ENCODE results near the gene ATP11B.
"Not testable (repeated sequence)": the region's sequence is repeated elsewhere in the genome, so short reads cannot be mapped to it uniquely, and the experiment has no call there.

ATP11B gene

DNA sequence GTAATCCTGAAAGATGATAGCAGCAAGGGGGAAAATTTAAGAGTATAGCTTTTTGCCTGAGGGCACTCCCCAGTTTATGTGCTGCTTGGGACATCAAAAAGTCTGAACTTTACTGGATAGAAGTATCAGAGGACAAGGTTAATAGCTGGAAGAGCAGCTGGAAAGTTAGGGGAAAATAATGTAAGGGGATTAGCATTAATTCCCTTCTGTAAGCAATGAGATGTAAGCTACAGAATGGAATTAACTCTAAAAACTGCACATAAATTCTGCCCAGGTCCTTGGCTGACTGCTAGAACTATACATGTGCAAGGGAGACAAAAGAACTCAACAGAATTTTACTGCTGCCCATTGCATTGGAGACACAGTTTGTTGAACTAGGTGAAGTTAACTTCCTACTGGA lies 55.6 kb downstream of the ATP11B start:
- no peak for DNase-seq

DNA sequence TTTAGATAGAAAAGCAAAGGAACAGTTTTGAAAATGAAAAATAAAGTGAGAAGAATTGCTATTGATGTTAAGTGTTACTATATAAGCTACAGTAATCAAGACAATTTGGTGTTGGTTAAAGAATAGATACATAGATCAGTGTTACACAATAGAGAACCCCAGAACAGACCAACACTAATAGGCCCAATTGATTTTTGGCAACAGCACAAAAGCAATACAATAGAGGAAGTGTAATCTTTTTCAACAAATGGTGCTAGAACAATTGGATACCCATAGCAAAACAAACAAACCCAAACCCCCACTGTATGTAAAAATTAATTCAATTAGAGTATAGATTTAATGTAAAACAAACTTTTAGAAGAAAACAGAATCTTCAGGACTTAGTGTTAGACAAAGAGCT lies 61.8 kb downstream of the ATP11B start:
- DNase-seq, result no peak

DNA sequence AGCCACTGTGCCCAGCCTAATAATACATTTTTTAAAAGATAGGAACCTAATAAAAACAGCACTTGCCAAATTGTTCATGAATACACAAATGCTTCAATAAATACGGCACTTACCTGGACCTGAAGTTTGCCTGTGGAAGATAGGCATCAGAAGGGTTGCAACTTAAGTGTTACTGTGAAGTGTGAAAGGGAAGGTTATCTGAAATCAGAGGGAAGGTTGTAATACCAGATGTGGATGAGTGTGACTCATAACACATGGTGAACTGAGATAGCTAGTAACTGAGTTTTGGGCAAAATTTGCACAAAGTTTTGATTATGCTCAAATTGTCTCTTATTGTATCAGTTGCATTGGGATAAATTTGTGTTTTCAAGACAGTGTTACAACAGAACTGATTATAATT lies 68.0 kb downstream of the ATP11B start:
- DNase-seq, result no peak

DNA sequence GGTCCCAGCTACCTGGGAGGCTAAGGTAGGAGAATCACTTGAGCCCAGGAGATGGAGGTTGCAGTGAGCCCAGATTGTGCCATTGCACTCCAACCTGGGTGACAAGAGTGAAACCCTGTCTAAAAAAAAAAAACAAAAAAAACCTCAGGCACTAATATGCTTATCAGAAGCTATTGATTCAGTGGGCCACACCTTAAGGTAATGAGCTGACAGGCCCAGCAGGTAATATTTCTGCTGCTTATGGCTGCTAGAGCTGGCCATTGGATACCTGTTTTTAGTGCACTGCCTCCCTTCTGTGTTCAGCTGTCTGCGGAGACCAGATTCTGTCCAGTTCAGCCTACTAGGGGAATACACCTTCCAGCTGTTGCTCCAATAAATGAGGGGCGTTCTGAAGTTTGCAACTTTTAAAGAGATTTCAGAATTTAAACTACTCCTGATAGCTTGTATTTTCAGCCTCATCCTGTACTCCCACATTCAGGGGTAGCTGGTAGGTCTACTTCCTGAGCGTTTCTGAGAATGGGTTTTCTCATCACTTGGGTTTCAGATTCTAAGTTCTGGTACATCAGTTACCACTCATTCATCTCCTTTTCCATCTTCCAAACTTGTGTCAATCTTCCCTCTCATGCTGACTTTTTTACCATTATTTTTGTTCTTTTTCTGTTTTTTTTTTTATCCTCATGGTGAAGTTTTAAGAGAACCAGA lies 69.0 kb downstream of the ATP11B start:
- DNase-seq, result no peak

DNA sequence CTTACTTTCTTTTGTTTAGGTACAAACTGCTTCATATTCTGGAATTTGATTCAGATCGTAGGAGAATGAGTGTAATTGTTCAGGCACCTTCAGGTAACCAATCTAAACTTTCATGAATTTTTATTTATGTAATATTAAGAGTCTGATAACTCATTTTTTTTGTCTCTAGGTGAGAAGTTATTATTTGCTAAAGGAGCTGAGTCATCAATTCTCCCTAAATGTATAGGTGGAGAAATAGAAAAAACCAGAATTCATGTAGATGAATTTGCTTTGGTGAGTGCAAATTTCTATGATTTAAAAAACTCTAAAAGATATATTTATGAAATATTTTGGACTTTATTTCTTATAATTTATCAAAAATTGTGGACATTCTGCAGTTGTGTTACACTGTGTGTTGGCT lies 75.8 kb downstream of the ATP11B start:
- DNase-seq, result no peak

DNA sequence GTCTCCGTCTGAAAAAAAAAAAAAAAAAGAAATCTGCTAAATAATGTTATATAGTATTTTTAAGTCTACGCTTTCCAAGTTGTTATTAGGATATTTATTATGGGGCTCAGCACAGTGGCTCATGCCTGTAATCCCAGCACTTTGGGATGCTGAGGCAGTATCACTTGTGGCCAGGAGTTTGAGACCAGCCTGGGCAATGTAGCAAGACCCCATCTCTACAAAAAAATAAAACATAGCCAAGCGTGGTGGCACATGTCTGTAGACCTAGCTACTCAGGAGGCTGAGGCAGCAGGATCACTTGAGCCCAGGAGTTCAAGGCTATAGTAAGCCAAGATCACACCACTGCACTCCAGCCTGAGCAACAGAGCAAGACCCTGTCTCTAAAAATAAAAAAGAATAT lies 77.6 kb downstream of the ATP11B start:
- not testable (repeated sequence) for DNase-seq

DNA sequence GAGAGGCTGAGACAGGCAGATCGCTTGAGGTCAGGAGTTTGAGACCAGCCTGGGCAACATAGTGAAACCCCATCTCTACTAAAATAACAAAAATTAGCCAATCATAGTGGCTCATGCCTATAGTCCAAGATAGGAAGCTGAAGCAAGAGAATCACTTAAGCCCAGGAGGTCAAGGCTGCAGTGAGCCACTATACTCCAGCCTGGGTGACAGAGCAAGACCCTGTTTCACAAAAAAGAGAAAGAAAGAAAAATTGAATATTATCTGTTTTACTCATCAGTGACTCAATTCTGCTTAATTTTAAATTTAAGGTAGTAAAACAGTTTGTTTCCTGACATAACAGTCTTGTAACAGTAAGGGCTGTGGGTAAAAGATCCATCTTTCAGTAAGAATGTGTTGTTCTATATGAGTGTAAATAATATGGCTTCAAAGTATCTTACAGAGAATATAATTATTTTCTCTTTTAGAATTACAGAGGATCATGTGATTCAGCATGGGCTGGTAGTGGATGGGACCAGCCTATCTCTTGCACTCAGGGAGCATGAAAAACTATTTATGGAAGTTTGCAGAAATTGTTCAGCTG lies 85.8 kb downstream of the ATP11B start:
- no peak for DNase-seq

DNA sequence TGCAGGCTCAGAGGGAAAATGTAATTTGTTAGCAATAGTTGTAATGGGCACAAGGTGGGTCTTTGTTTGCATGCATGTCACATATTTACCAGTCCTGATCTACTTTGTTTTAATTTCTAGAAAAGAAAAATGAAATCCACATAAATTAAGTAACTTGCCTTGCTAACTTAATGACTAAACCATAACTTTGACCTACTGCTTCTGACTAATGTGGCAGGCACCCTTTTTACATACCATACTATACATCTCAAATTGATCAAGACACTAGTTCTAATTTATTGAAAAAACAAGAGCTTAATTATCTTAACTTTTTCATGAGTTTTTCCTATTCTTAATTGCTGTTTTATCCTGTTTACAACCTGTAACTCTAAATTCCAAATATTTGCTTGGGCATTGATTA lies 93.2 kb downstream of the ATP11B start:
- no peak for DNase-seq

DNA sequence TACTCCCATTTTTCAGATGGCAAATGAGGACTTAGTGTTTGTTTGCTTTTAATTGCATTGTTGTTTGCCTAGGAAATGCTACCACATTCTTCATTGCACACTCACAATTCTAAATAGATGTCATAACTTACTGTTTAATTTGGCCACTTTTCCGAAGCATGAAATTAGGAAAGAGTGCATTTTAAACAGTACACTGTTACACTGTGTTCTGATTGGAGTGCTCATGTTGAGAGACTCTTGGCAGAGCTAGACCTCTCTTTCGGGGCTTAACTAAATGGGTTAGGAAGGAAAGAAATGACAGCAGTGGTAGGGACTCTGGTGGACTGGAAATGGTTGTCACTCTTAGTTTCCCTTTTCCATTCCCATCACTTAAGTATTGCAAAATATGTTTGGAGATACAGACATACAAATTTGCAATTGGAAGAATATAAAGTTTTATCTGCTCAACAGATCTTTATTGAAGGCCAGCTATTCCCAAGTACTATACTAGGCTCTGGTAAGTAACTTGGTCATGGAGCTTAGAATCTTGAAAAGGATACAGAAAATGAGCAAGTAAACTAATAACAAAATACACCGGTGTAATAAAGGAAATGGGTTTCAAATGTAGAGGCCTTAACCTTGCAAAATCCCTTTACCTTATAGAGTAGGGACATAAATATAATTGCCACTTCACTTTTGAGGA lies 96.8 kb downstream of the ATP11B start:
- DNase-seq, result no peak

DNA sequence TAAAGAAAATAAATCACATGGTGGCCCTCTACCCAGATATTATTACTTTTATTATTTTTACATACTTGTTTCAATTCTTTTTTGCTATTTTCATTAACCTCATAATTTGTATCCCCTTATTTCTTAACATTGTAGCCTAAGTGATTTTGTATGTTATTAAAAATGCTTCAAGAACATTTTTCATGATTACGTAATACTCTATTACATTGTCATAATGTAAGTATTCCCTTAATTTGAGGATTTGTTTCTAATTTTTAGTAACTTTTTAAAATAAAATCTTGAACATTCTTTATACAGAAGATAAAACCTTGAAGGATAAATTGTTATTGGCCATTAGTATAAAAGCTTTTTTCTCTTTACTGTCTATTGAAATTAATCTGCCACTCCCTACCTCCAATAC lies 98.1 kb downstream of the ATP11B start:
- DNase-seq, result no peak

DNA sequence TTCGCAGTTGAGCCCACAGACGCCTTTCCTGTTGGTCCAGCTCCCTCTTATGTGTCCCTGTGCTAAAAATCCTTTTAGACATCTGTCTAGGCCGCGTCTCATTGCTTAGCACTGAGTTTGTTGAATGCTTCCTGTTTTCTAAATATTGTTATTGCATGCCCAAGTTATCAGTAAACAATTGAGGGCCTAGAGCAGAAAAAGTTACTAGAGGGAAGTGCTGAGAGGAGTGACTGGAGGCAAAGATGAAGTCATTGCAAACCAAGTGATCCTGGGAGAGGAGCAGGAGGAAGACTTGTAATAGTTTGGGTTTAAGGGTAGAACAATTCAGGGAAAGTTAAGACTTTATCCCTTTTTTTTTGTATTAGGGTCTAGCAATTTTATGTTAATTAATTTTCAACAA lies 98.9 kb downstream of the ATP11B start:
- DNase-seq, result no peak

DNA sequence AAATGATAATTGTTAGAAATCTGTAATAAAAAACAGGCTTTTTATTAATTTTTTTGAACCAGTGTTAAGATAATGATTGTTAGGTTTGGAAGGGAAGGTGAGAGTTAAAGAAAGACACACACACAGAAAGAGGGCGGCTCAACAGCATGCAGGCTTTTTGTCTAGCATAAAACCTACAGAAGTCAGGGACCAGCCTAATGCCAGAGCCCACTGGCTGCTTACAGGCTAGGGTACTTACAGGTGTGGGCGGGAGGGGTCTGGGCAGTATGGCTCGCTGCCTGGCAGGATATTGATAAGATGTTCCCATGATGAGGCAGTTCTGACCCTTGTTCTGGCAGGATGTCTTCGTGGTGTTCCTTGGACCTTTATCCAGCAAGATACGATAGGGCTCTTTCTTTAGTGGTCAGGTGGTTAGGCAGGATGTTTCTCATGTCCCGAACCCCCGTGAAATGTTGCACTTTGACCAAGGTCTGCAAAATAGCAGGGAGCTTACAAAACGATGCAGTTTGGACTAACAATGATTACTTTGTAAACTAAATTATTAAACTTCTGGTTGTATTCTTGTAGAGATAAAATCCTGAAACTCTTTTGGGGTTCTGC lies 102.3 kb downstream of the ATP11B start:
- no peak for DNase-seq

DNA sequence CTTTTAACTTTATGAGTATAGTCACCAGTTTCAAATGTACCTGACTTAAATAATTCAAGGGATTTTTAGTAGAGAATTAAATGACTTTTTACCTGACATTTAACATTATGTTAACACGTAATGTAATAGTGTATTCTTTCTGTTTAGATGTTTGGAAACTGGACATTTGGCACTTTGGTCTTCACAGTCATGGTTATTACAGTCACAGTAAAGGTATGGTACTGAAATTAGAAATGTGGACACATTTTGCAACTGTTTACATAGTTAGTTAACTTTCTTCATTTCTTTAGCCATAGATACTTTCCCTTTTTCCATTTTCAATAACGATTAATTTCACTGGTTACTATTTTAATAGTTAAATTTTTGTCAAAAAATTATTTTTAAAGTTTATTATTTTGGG lies 103.2 kb downstream of the ATP11B start:
- DNase-seq, result no peak

DNA sequence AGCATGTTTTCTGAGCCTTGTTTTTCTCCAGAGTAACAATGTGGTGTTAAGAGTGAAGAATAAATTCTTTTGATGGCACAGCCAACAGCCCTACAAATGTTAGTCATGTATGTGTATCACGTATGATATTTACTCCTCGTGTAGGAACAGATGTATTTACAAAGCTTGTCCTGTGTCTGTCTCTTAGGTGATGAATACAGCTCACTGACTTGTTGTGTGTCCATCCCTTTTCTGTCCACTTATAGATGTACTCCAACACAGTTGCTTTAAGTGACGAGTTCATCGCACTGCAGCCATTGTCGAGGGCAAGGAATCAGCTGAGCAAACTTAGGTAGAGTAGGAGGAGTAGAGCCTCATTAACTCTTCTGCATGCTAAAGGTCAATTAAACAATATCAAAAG lies 108.9 kb downstream of the ATP11B start:
- no peak for DNase-seq

DNA sequence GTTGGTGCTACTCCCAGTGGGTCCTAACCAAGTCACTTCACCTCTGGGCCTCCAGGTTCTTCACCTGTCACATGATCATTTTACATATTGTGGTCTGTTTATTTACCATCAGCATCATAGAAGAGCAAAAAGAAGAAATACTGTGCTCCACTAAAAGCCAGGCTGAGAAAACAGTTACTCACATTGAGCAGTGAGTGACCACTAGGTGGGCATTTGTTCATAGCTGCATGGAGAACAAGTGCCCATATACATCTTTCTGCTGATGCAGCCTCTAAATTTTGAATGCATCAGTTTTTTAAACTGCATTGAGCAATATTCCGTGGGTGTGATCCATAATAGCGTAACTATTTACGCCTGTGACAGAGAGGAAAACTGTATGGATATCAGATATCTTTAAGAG lies 110.9 kb downstream of the ATP11B start:
- no peak for DNase-seq

DNA sequence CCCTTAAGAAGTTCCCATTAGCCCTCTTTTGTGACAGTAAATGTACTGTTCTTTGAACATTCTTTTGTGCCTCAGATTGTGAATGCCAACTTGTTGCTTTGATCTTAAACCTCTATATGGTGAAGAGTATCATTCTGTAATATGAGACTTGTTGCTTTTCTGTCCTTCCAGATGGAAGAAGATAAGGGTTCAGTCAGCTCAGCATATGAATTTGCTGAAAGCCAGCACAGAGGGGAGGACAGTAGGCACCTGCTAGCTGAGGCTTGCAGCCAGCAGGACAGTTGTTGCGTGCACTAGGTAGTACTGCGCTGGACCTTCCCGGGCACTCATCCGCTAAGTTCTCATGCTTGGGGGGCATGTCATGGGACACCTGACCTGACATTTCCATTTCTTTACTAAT lies 112.3 kb downstream of the ATP11B start:
- DNase-seq, result no peak

DNA sequence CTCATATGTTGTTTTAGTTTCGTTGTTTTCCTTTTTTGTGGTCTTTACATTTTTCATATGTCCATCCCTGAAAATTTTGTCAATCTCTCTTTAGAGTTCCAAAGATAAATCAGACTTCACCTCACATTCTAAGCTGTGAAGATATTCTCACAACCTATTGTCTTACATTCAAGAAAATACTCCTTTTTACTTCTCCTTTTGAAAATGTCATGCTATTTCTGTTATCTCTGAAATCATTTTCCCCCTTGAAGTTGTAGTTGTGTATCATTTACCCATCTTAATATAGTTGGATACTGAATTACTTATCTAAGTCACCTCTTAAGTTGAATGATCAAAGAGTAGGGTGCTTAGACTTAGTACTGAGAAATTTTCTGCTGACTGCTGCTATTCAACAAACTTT lies 112.7 kb downstream of the ATP11B start:
- no peak for DNase-seq

DNA sequence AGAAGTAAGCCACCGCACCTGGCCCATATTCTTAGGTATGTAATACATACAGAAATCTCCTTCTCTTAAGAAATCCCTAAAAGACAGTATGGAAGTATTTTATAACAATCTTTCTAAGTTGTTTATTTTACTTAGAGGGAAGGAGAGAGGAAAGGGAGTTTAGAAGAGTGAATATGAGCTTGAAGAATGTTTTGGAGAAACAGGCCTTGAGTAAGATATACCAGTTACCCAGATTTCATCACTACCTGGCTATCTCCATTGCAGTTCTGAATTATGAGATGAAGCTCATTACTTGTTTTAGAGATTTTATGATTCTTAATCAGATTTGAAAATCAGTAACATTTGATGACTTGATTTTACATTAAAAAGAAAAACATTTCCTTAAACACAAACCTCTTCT lies 115.2 kb downstream of the ATP11B start:
- DNase-seq, result no peak

DNA sequence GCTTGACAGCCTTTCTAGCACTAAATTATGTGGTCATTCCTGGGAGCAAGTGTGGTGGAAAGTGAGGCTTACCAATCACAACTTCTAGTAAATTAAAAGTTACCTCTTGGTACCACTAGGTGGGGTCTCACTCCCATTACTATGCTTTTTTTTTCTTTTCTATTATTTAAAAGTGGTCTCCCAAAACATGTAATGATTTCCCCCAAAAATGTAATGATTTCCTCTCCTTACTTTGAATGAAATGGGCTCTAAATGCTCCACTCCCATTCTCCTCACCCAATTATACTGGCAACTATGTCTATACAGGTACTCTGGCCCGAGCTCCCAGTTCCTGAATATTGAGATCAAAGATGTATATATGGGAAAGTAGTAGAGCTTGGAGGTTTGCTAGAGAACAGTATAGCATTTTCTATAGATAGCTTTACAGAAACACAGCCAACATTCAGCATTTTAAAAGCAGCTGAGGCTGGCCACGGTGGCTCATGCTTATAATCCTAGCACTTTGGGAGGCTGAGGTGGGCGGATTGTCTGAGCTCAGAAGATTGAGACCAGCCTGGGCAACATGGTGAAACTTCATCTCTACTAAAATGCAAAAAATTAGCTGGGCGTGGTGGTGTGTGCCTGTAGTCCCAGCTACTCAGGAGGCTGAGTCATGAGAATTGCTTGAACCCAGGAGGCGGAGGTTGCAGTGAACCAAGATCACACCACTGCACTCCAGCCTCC lies 116.2 kb downstream of the ATP11B start:
- no peak for DNase-seq

DNA sequence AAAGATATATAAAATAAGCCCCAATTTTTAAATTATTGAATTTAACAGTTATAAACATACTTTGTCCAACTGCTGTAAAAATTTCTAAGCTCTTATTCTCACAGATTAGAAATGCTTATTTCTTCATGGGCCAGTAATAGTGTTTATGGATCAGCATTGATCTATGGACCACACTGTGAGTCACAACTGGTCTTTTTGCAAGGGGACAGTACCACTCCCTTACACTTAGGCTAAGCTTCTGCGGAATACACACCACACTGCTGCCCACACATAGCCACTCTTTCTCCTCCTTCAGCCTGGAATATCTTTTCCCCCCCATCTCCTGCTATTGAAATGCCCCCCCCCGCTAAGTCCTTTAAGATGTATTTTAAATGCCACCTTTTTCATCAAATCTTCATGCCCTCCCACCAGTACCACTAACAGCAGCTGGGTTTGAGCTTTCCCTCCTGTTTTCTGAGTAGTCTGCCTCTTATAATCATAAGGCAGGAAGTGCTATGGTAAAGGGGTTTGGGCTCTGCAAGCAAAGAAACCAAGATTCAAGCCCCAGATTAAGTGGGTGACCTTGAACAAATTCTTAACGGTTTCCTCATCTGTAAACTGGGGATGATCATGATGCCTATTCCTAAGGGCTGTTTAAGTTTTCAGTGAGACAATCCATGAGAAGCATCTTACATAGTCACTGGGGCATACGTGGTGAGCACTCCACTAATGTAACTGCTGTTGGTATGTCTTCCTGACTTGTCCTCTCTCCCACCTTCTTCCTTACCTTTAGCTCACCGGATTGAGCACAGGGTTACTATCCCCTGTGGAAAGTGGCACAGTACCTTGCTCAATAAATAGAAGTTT lies 117.9 kb downstream of the ATP11B start:
- DNase-seq, result no peak

DNA sequence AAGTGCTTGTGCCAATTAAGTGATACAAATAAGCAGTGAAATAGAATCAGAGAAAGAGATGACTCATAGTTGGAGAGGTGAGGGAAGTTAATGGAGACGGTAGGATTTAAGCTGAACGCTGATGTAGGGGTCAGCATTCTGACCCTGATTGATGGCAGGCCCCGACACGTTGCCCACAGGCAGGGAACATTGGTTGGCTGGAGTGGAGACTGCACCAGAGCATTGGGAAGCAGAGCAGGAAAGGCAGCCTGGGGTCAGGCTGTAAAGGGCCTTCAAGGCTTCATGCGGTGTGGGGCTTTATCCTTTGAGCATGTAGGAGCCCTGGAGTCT lies 118.4 kb downstream of the ATP11B start:
- DNase-seq, result no peak

DNA sequence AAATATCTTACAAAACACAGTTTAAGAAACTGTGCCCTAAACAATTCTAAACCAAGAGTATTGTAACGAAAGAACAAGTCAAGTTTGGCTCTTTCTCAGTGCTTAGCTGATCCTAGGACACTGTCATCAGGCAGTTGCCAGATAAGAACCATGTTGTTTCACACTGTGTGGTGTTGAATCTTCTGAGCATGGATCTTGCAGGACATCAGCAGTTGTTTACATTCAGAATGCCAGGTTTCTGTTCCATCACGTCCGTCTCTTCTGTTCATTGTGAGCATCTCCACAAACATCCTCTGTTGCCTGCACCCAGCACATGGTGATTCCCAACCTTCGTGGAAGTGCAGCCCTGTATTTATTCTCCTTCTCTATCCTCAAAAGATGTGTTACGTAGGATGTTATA lies 119.2 kb downstream of the ATP11B start:
- no peak for DNase-seq

DNA sequence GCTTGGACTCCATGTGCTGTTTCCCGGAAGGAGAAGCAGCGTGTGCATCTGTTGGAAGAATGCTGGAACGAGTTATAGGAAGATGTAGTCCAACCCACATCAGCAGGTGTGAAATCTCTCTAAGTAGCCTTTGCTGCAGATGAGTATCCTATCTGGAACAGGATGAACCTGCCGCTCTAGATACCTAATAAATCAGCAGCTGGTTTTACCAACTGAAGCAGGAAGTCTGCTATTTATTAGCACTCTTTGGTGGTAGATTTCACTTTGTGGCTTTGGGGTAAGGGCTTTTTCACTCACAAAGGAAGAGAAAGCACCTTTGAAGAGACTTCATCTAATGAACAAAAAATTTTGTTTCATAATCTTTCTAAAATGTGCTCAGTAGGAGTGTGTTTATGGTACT lies 120.6 kb downstream of the ATP11B start:
- DNase-seq, result no peak

Data from NCI-H748 treated with DMSO at 0.1 percent for 48 hours (cell line).